H1 (cell line): ENCODE measurements around the gene AP2A1. TPM values are rescaled to one million over a fixed set of nuclear protein-coding genes. Genes with fewer than 3 reads are reported as not detected.

Experiments used
- CTCF ChIA-PET: fragments of 300-600 bp; sonication (Branson Sonifier 250); formaldehyde crosslinking; loops from one replicate; lab custom pipeline; 2021; ENCODE audit not compliant: partially characterized antibody; lab: Charles Lee
- POLR2A ChIA-PET: fragments of 300-600 bp; sonication (Branson Sonifier 250); formaldehyde crosslinking; loops from one replicate; lab custom pipeline; 2021; ENCODE audit warnings: inconsistent platforms; ENCODE audit not compliant: partially characterized antibody; lab: Charles Lee
- DNase-seq, 2 experiments: peaks; one replicate each; pipeline versions ENCODE4 v3.0.0 to v3.0.0-alpha.2; 2010 to 2022; ENCODE audit warnings: low spot score in 2 of 2, low read depth in 1 of 2, mixed read lengths in 1 of 2
- FAIRE-seq: peaks from 2 replicates; lab custom pipeline; 2011; peaks lifted over from hg19 to GRCh38; lab: Jason Lieb, UNC
- H2AFZ ChIP-seq: 2 replicates; pipeline ENCODE4 v1.8.1; 2012; ENCODE audit warnings: low read length, inconsistent platforms
- H2AK5ac ChIP-seq: 2 replicates; pipeline ENCODE4 v1.6.1; 2013; ENCODE audit warnings: low read depth, low read length
- H2BK120ac ChIP-seq: replicated peaks from 2 replicates; pipeline ENCODE3; 2013; ENCODE audit warnings: low read depth, low read length, inconsistent platforms
- H2BK12ac ChIP-seq: 2 replicates; pipeline ENCODE4 v1.6.1; 2013; ENCODE audit warnings: low read depth, low read length
- H2BK15ac ChIP-seq: 2 replicates; pipeline ENCODE4 v1.6.1; 2013; ENCODE audit warnings: low read length
- H2BK20ac ChIP-seq: 2 replicates; pipeline ENCODE4 v1.6.1; 2013; ENCODE audit warnings: low read length
- H2BK5ac ChIP-seq: 2 replicates; pipeline ENCODE4 v1.6.1; 2013; ENCODE audit warnings: low read depth, low read length
- H3K14ac ChIP-seq: 2 replicates; pipeline ENCODE4 v1.6.1; 2013; ENCODE audit warnings: inconsistent platforms; ENCODE audit not compliant: insufficient read length
- H3K18ac ChIP-seq: 2 replicates; pipeline ENCODE4 v1.6.1; 2013; ENCODE audit warnings: low read length; ENCODE audit errors: extremely low read depth
- H3K23ac ChIP-seq: 2 replicates; pipeline ENCODE4 v1.6.1; 2013; ENCODE audit warnings: inconsistent platforms; ENCODE audit not compliant: insufficient read length
- H3K23me2 ChIP-seq: 2 replicates; pipeline ENCODE4 v1.6.1; 2013; ENCODE audit warnings: low read depth, low read length
- H3K27ac ChIP-seq: 2 replicates; pipeline ENCODE4 v1.6.1; 2011; ENCODE audit warnings: low read depth, low read length, inconsistent platforms
- H3K27me3 ChIP-seq, 4 experiments: replicated peaks in 1 of 4; 1 replicate in 1 of 4; 2 replicates in 3 of 4; pipeline versions ENCODE4 v1.6.1 to v1.8.1; 2011 to 2013; ENCODE audit warnings: low read length in 3 of 4, mild to moderate bottlenecking in 3 of 4, inconsistent platforms in 2 of 4, mixed read lengths in 2 of 4, moderate library complexity in 1 of 4; ENCODE audit not compliant: control insufficient read depth in 3 of 4, insufficient read depth in 3 of 4; ENCODE audit errors: extremely low read depth in 1 of 4
- H3K36me3 ChIP-seq, 4 experiments: 2 replicates each; pipeline versions ENCODE4 v1.6.1 to v1.8.1; 2011 to 2013; ENCODE audit warnings: mild to moderate bottlenecking in 4 of 4, low read length in 3 of 4, moderate library complexity in 2 of 4, control low read depth in 1 of 4, inconsistent platforms in 1 of 4; ENCODE audit not compliant: insufficient read depth in 4 of 4, control insufficient read depth in 2 of 4
- H3K4ac ChIP-seq: replicated peaks from 2 replicates; pipeline ENCODE3; 2013; ENCODE audit warnings: low read length, low read depth, mixed read lengths, inconsistent platforms; ENCODE audit not compliant: insufficient read length
- H3K4me1 ChIP-seq, 4 experiments: replicated peaks in 1 of 4; 1 replicate in 1 of 4; 2 replicates in 3 of 4; pipeline versions ENCODE4 v1.6.1 to v1.8.1; 2011 to 2013; ENCODE audit warnings: low read length in 3 of 4, inconsistent platforms in 2 of 4, mixed read lengths in 1 of 4; ENCODE audit not compliant: insufficient read depth in 4 of 4, control insufficient read depth in 3 of 4
- H3K4me2 ChIP-seq, 2 experiments: 2 replicates each; pipeline versions ENCODE4 v1.6.1 to v1.8.1; 2011 to 2013; ENCODE audit warnings: low read depth in 2 of 2, low read length in 2 of 2, control low read depth in 1 of 2, inconsistent platforms in 1 of 2, mild to moderate bottlenecking in 1 of 2; ENCODE audit not compliant: insufficient read depth in 1 of 2
- H3K4me3 ChIP-seq, 4 experiments: fragments of 200-600, 300-600 bp in 1 of 4; sonication (generic), shearing (Covaris generic), sonication (Bioruptor Twin) in 1 of 4; 2 replicates each; pipeline versions ENCODE4 v1.5.1 to v1.8.1; 2011 to 2016; ENCODE audit warnings: low read length in 4 of 4, low read depth in 3 of 4, control low read depth in 2 of 4, inconsistent platforms in 2 of 4, mild to moderate bottlenecking in 2 of 4, mixed read lengths in 1 of 4, moderate library complexity in 1 of 4; ENCODE audit not compliant: insufficient read depth in 2 of 4; ENCODE audit errors: extremely low read depth in 1 of 4
- H3K56ac ChIP-seq: replicated peaks from 2 replicates; pipeline ENCODE3; 2013; ENCODE audit warnings: low read depth, mild to moderate bottlenecking, mixed read lengths, low read length, inconsistent platforms; ENCODE audit not compliant: insufficient read length
- H3K79me1 ChIP-seq: 2 replicates; pipeline ENCODE4 v1.6.1; 2013; ENCODE audit warnings: low read depth, low read length, control low read depth
- H3K79me2 ChIP-seq, 2 experiments: 2 replicates each; pipeline versions ENCODE4 v1.6.1 to v1.8.1; 2012 to 2013; ENCODE audit warnings: low read length in 2 of 2, mild to moderate bottlenecking in 2 of 2, inconsistent platforms in 1 of 2; ENCODE audit not compliant: insufficient read depth in 2 of 2, control insufficient read depth in 1 of 2
- H3K9ac ChIP-seq, 4 experiments: replicated peaks in 1 of 4; 1 replicate in 1 of 4; 2 replicates in 3 of 4; pipeline versions ENCODE4 v1.6.1 to v1.8.1; 2011 to 2013; ENCODE audit warnings: low read depth in 3 of 4, low read length in 3 of 4, control low read depth in 2 of 4, mild to moderate bottlenecking in 2 of 4, moderate library complexity in 2 of 4, inconsistent platforms in 1 of 4; ENCODE audit errors: extremely low read depth in 1 of 4
- H3K9me3 ChIP-seq, 2 experiments: 2 replicates each; pipeline versions ENCODE4 v1.6.1 to v1.8.1; 2012 to 2013; ENCODE audit warnings: mild to moderate bottlenecking in 2 of 2, moderate library complexity in 2 of 2, control low read depth in 1 of 2, inconsistent platforms in 1 of 2, low read depth in 1 of 2, low read length in 1 of 2, mixed read lengths in 1 of 2; ENCODE audit not compliant: insufficient read depth in 2 of 2
- H4K20me1 ChIP-seq, 2 experiments: replicated peaks in 1 of 2; 2 replicates each; pipeline versions ENCODE3 to v1.8.1; 2011 to 2013; ENCODE audit warnings: inconsistent platforms in 2 of 2, low read length in 2 of 2, mild to moderate bottlenecking in 1 of 2; ENCODE audit not compliant: insufficient read depth in 2 of 2, control insufficient read depth in 1 of 2
- H4K5ac ChIP-seq: 2 replicates; pipeline ENCODE4 v1.6.1; 2013; ENCODE audit warnings: low read length, low read depth, mixed read lengths, inconsistent platforms; ENCODE audit not compliant: insufficient read length
- H4K8ac ChIP-seq: 2 replicates; pipeline ENCODE4 v1.8.0; 2013; ENCODE audit warnings: mild to moderate bottlenecking, moderate library complexity, low read length, inconsistent platforms; ENCODE audit not compliant: insufficient read depth; ENCODE audit errors: extremely low read depth
- H4K91ac ChIP-seq: replicated peaks from 2 replicates; pipeline ENCODE3; 2013; ENCODE audit warnings: low read length, mixed read lengths, inconsistent platforms; ENCODE audit not compliant: insufficient read length
- CBX5 ChIP-seq: fragments of 300-800, 300-1000 bp; sonication (generic); IDR thresholded peaks from 2 replicates; pipeline ENCODE4 v1.7.1; 2016; ENCODE audit warnings: antibody characterized with exemption, low read length, low read depth
- CHD2 ChIP-seq: IDR thresholded peaks from 2 replicates; pipeline ENCODE4 v1.6.1; 2012; ENCODE audit warnings: low read length, improper control_type of control experiment
- EGR1 ChIP-seq: IDR thresholded peaks from 2 replicates; pipeline ENCODE4 v1.6.1; 2011; ENCODE audit warnings: low read depth, low read length, borderline replicate concordance
- GTF2F1 ChIP-seq: IDR thresholded peaks from 2 replicates; pipeline ENCODE4 v1.6.1; 2012; ENCODE audit warnings: low read depth, low read length, improper control_type of control experiment, borderline replicate concordance
- NANOG ChIP-seq: IDR thresholded peaks from 2 replicates; pipeline ENCODE4 v1.6.1; 2011; ENCODE audit warnings: low read length, low read depth, mild to moderate bottlenecking, inconsistent platforms; ENCODE audit not compliant: insufficient read depth, poor library complexity, severe bottlenecking
- NRF1 ChIP-seq: IDR thresholded peaks from 2 replicates; pipeline ENCODE4 v1.6.1; 2011; ENCODE audit warnings: mild to moderate bottlenecking, low read depth, low read length, improper control_type of control experiment
- SP4 ChIP-seq: IDR thresholded peaks from 2 replicates; pipeline ENCODE4 v1.6.1; 2012; ENCODE audit warnings: low read length, inconsistent platforms
- SRF ChIP-seq: IDR thresholded peaks from 2 replicates; pipeline ENCODE4 v1.6.1; 2011; ENCODE audit warnings: mild to moderate bottlenecking, low read depth, low read length, moderate library complexity
- TCF12 ChIP-seq: IDR thresholded peaks from 2 replicates; pipeline ENCODE4 v1.6.1; 2011; ENCODE audit warnings: low read depth, mild to moderate bottlenecking, low read length
- ZNF274 ChIP-seq: IDR thresholded peaks from 2 replicates; pipeline ENCODE4 v1.7.0; 2012; ENCODE audit warnings: low read length, borderline replicate concordance; ENCODE audit errors: extremely low read depth
- WGBS, 2 experiments: shearing (Covaris generic) in 1 of 2; methylation state at CpG; one replicate each; pipeline versions ENCODE4 v1.1.6 to v1.1.7; 2013 to 2015; ENCODE audit warnings: low lambda C conversion rate in 2 of 2, mixed read lengths in 2 of 2, inconsistent platforms in 1 of 2, low coverage in 1 of 2, missing lambda C conversion rate in 1 of 2; ENCODE audit not compliant: insufficient replicate concordance in 2 of 2, insufficient coverage in 1 of 2, insufficient read length in 1 of 2; ENCODE audit errors: extremely low coverage in 1 of 2, missing lambda C conversion rate in 1 of 2; 5-methylcytosine and 5-hydroxymethylcytosine counted together
- polyA plus RNA-seq, 7 experiments: library from polyadenylated mRNA; depleted of rRNA in 3 of 7; stranded (reverse) in 5 of 7; unstranded in 2 of 7; fragments of >200 nt in 5 of 7; fragments of 200-250 nt in 2 of 7; gene quantifications; 1 replicate in 5 of 7; 2 replicates in 1 of 7; 4 replicates in 1 of 7; pipeline versions ENCODE4 v1.2.1 to v1.2.3, GENCODE V29; 2011 to 2013; ENCODE audit warnings: missing spikeins in 2 of 7, mixed read lengths in 2 of 7
- total RNA-seq: library from RNA; stranded (reverse); fragmentation: NEBNext Ultra II Directional; extraction: Animal tissue kit (Norgen Biotek cat#: 25700); gene quantifications from 2 replicates; pipeline ENCODE4 v1.2.1, GENCODE V29; 2021
- TF ChIP-seq, protein P1 (sequence below), 3 experiments: IDR thresholded peaks; 1 replicate in 2 of 3; 2 replicates in 1 of 3; pipeline versions ENCODE4 v1.5.1 to v1.6.1; 2011; ENCODE audit warnings: low read length in 3 of 3, mild to moderate bottlenecking in 3 of 3, inconsistent platforms in 2 of 3, low read depth in 1 of 3, moderate library complexity in 1 of 3; ENCODE audit not compliant: insufficient read depth in 1 of 3; ENCODE audit errors: control extremely low read depth in 1 of 3

AP2A1 gene
- total and polyA plus RNA-seq, 2 of the 8 experiments (the other 6 are each of a cell fraction or from before 2014, with no cell fraction given): 105 to 106 TPM

DNA sequence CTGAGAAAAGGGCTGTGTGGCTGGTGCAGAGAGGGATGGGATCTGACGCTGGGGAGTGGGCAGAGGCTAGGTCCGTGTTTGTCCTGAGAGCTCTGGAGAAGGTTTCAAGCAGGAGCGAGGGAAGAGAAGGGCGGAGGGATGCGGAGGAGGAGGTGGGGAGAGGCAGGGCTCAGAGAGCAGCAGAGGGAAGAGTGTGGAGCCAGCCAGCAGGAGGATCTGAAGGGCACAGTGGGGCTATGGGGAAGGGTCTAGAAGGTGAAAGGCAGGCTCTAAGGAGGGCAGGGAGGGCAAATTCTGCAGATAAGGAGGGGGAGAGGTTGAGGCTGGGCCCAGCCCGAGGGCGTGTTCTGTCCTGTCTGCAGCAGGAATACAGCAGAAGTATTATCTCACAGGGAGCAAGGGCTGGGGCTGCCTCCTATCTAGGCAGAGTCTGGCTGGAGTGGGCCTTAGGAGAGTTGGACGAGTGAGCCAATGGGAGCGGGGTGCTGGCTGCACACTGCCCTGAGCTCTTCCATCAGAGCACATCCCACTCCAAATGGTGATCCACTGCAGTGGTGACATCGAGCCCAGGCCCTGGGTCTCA, 6.1 kb downstream of the AP2A1 start:
- FAIRE-seq: no peak

More for the DNA sequence above, 6.1 kb downstream of the AP2A1 start:
- Histone ChIP-seq H3K27me3 (no peaks in the 10 kb centered on the region), H3K23me2 (0 out of 2 replicates have a peak, but pooled peaks cover 1% of the 10 kb centered on the region), H4K5ac (no peak overlapping the region), H4K8ac (no peak overlapping the region), H3K4ac (no peak overlapping the region), H3K56ac (no peak overlapping the region), H2AK5ac (no peak overlapping the region), H3K14ac (no peak overlapping the region), H3K4me1 (peaks cover 0 to 3% (median 1%) of the 10 kb centered on the region in 4 experiments; a peak in 4 of 7 replicates), H3K36me3 (no peaks in the 10 kb centered on the region; a peak in 1 of 8 replicates), H3K9ac (no peak overlapping the region; a peak in 1 of 7 replicates), H3K9me3 (no peaks in the 10 kb centered on the region), H3K27ac (no peak overlapping the region), H3K79me2 (peaks cover 0 to 16% of the 10 kb centered on the region in 2 experiments; a peak in 2 of 4 replicates), H4K91ac (no peak overlapping the region), H2BK5ac (peak overlapping the region; percentile 2; the same call in 1 of the 2 replicates), H2BK120ac (no peak overlapping the region), H3K79me1 (peaks cover 33% of the 10 kb centered on the region), H2AFZ (no peak overlapping the region), H3K4me3 (no peak overlapping the region), H2BK12ac (no peak overlapping the region), H3K18ac (no peak overlapping the region), H2BK20ac (no peak overlapping the region), H3K23ac (no peak overlapping the region), H3K4me2 (no peak overlapping the region), H4K20me1 (peaks cover 2 to 11% of the 10 kb centered on the region in 2 experiments), H2BK15ac (no peak overlapping the region)
- ChIA-PET POLR2A (interaction anchor here (0.6 to 2.0 kb wide), 5 partner anchors 11 to 462 kb away, joined by 3 to 5 read pairs (median 3); partner anchors contain the start of genes ATF5 and CPT1C), CTCF (interaction anchor here (0.5 to 3.0 kb wide), 5 partner anchors 11 to 1220 kb away, joined by 3 to 17 read pairs (median 3); no protein-coding TSS in a partner anchor)
- DNase-seq: no peak
- WGBS, 2 experiments: 96% methylated on average over 10 of the region's 10 CpGs; no CpG with 5 or more reads in 1 of the 2 experiments
- TF ChIP-seq NRF1 (no peak), CHD2 (no peak), EGR1 (no peak), NANOG (no peak), CBX5 (no peak), GTF2F1 (no peak), TCF12 (no peak), SP4 (no peak), SRF (no peak), ZNF274 (no peak)
- TF ChIP-seq, protein P1, sequence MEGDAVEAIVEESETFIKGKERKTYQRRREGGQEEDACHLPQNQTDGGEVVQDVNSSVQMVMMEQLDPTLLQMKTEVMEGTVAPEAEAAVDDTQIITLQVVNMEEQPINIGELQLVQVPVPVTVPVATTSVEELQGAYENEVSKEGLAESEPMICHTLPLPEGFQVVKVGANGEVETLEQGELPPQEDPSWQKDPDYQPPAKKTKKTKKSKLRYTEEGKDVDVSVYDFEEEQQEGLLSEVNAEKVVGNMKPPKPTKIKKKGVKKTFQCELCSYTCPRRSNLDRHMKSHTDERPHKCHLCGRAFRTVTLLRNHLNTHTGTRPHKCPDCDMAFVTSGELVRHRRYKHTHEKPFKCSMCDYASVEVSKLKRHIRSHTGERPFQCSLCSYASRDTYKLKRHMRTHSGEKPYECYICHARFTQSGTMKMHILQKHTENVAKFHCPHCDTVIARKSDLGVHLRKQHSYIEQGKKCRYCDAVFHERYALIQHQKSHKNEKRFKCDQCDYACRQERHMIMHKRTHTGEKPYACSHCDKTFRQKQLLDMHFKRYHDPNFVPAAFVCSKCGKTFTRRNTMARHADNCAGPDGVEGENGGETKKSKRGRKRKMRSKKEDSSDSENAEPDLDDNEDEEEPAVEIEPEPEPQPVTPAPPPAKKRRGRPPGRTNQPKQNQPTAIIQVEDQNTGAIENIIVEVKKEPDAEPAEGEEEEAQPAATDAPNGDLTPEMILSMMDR (IDR thresholded peaks at IDR 0.05; ENCODE audit: control extremely low read depth in 1 of 3, insufficient read depth in 1 of 3, low read depth in 1 of 3, low read length in 3 of 3): no peak
